Calu3 (cell line): ENCODE measurements around the gene CASP12. TPM values are rescaled to one million over a fixed set of nuclear protein-coding genes. Genes with fewer than 3 reads are reported as not detected.

Experiments used
- BruUV-seq: library from RNA; stranded (reverse); fragments of 400-500 nt; replicated peaks from 2 replicates; lab custom pipeline; 2021; lab: Mats Ljungman, UMichigan
- CTCF ChIA-PET: fragments of 300-600 bp; sonication (Branson Sonifier 250); formaldehyde crosslinking; loops from one replicate; lab custom pipeline; 2022; ENCODE audit warnings: antibody characterized with exemption; lab: Charles Lee
- DNase-seq: peaks from one replicate; pipeline ENCODE4 v3.0.0; 2022
- H3K27ac Mint-ChIP-seq: one replicate; pipeline ENCODE4 v1.8.0; 2022; ENCODE audit warnings: mixed read lengths; ENCODE audit not compliant: unreplicated experiment
- H3K27me3 Mint-ChIP-seq: one replicate; pipeline ENCODE4 v1.8.0; 2022; ENCODE audit warnings: mixed read lengths; ENCODE audit not compliant: unreplicated experiment
- H3K36me3 Mint-ChIP-seq: one replicate; pipeline ENCODE4 v1.8.0; 2022; ENCODE audit warnings: mild to moderate bottlenecking, moderate library complexity, mixed read lengths; ENCODE audit not compliant: insufficient read depth, unreplicated experiment
- H3K4me1 Mint-ChIP-seq: one replicate; pipeline ENCODE4 v1.8.0; 2022; ENCODE audit warnings: mild to moderate bottlenecking, low read depth, mixed read lengths; ENCODE audit not compliant: unreplicated experiment
- H3K4me3 Mint-ChIP-seq: one replicate; pipeline ENCODE4 v1.8.0; 2022; ENCODE audit warnings: mild to moderate bottlenecking, low read depth, moderate library complexity, mixed read lengths; ENCODE audit not compliant: unreplicated experiment
- H3K9me3 Mint-ChIP-seq: one replicate; pipeline ENCODE4 v1.8.0; 2022; ENCODE audit warnings: low read depth, mixed read lengths; ENCODE audit not compliant: unreplicated experiment
- intact Hi-C: fragments of 100-400 bp; cut with micrococcal nuclease; formaldehyde crosslinking; loops from one replicate; pipeline ENCODE4 v1.10.0; 2022; ENCODE audit not compliant: unreplicated experiment
- total RNA-seq: library from RNA; stranded (reverse); gene quantifications from 2 replicates; pipeline ENCODE4 v1.2.3, GENCODE V29; 2022
- TF ChIP-seq, protein P1 (sequence below): fragments of 200-600 bp; IDR thresholded peaks from one replicate; pipeline ENCODE4 v1.8.0; 2022; ENCODE audit warnings: antibody characterized with exemption; ENCODE audit not compliant: unreplicated experiment

The CASP12 gene
- total RNA-seq, 1 experiment from 2014 or later, result not detected

DNA sequence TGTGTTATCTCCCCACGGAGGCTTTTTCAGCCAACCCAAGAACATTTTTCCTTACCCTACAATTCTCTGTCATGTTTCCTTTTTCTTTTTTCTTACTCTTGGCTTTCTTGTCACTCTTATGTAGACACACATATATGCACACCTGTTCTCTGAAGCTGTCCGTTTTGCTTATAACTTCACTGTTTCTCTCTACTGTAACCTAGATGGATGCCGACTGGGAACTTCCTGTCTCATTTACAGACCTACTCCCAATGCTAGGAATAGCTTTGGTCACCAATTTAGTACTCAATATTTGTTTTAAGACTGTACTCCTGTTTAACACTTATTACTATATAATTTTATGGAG is 9.9 kb upstream of the CASP12 start:
- H3K4me1 Mint-ChIP-seq, result no peaks in the 10 kb centered on the region
- TF ChIP-seq, protein P1, sequence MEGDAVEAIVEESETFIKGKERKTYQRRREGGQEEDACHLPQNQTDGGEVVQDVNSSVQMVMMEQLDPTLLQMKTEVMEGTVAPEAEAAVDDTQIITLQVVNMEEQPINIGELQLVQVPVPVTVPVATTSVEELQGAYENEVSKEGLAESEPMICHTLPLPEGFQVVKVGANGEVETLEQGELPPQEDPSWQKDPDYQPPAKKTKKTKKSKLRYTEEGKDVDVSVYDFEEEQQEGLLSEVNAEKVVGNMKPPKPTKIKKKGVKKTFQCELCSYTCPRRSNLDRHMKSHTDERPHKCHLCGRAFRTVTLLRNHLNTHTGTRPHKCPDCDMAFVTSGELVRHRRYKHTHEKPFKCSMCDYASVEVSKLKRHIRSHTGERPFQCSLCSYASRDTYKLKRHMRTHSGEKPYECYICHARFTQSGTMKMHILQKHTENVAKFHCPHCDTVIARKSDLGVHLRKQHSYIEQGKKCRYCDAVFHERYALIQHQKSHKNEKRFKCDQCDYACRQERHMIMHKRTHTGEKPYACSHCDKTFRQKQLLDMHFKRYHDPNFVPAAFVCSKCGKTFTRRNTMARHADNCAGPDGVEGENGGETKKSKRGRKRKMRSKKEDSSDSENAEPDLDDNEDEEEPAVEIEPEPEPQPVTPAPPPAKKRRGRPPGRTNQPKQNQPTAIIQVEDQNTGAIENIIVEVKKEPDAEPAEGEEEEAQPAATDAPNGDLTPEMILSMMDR, result no peak
- no peaks in the 10 kb centered on the region for H3K9me3 Mint-ChIP-seq
- intact Hi-C loops, result no loop called here
- DNase-seq, result no peak
- no peaks in the 10 kb centered on the region for H3K36me3 Mint-ChIP-seq
- no peaks in the 10 kb centered on the region for H3K27me3 Mint-ChIP-seq
- no TSS peak for BruUV-seq
- H3K4me3 Mint-ChIP-seq, result no peak overlapping the region
- no peak overlapping the region for H3K27ac Mint-ChIP-seq
- CTCF ChIA-PET, result no interaction called here

DNA sequence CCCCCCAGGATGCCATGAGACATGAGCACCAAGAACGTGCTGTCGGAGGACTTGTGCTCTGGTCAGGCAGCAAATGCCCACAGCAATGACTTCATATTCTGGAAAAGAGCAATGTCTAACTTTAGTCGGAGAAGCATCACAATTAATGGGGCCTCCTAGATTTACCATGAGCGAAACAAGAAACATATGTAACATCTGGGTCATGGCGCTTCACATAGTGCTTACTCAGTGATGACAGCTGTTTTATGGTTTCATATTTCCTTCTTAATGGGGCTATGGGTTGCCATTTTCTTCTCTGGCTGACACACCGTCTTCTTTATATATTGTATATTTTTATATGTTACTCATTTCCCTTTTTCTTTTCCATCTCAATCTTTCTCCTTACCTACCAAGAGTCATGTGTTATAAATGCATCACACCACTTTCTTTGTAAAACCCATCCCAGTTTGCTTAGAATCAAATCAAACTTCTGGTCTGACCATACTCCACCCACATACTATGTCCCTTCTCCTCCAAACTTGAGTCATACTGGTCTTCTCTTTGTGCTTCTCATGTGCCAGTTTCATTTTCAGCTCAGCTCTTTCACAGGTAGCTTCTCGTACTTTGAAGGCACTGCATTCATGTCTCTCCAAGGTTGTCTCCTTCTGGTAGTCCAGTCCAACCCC is 9.4 kb upstream of the CASP12 start:
- Mint-ChIP-seq H3K4me3 (no peak overlapping the region), H3K27me3 (no peaks in the 10 kb centered on the region), H3K4me1 (no peaks in the 10 kb centered on the region), H3K27ac (no peak overlapping the region), H3K36me3 (no peaks in the 10 kb centered on the region), H3K9me3 (no peaks in the 10 kb centered on the region)
- no TSS peak for BruUV-seq
- CTCF ChIA-PET, result no interaction called here
- TF ChIP-seq, protein P1, result no peak
- intact Hi-C loops, result no loop called here
- no peak for DNase-seq

DNA sequence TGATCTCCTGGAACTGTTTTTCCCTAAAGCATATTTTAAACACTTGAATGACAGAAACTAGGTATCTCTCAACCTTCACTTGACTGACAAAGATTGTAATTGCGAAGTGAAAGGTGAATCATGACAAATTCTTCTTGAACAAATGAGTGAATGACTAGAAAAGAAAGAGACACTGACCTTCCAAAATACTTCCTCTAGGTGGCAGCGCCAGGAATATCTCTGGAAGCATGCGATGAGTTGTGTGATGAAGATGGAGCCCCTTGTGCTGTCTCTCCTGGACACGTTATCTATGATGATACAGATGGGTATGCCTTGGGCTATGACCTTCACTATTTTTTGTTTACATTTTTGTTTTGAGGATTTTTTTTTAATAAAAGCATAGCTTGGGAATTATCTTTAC is 7.0 kb upstream of the CASP12 start:
- intact Hi-C loops, result no loop called here
- CTCF ChIA-PET, result no interaction called here
- TF ChIP-seq, protein P1, result no peak
- Mint-ChIP-seq H3K27me3 (no peaks in the 10 kb centered on the region), H3K9me3 (peaks cover 3% of the 10 kb centered on the region), H3K4me3 (no peak overlapping the region), H3K36me3 (no peaks in the 10 kb centered on the region), H3K27ac (no peak overlapping the region), H3K4me1 (no peaks in the 10 kb centered on the region)
- no peak for DNase-seq
- no TSS peak for BruUV-seq

DNA sequence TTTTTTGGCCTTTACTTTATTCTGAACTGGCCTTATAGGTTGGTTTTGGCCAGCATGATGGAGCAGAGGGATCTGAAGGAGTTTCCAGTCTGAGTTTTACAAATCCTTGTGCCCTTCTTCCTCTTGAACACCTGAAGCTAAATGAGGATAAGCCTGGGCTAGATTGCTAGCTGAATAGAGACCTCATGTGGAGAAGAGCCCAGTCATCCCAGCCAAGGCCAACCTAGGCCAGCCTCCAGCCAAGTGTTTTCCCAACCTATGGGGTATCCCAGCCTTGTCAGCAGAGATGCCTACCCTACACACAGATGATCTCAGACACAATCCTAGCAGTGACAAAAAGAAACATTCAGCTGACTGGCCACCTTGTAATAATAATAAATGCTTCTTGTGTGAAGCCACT is 966 bp upstream of the CASP12 start:
- BruUV-seq, result no TSS peak
- no peak for DNase-seq
- no peaks in the 10 kb centered on the region for H3K4me1 Mint-ChIP-seq
- H3K9me3 Mint-ChIP-seq, result peaks cover 5% of the 10 kb centered on the region
- TF ChIP-seq, protein P1, result no peak
- CTCF ChIA-PET, result no interaction called here
- H3K4me3 Mint-ChIP-seq, result no peak overlapping the region
- intact Hi-C loops, result no loop called here
- no peaks in the 10 kb centered on the region for H3K27me3 Mint-ChIP-seq
- H3K36me3 Mint-ChIP-seq, result no peaks in the 10 kb centered on the region
- no peak overlapping the region for H3K27ac Mint-ChIP-seq
